Stomach smooth muscle (tissue), 2 donors: Measurements from ENCODE around the gene MEF2C.

ENCODE experiments used
- H3K27ac ChIP-seq: one replicate; pipeline ENCODE4 v1.7.0; 2013; ENCODE audit warnings: mild to moderate bottlenecking, low read length, inconsistent platforms
- H3K27me3 ChIP-seq, 2 donors: one replicate each; pipeline ENCODE4 v1.7.0; 2013; ENCODE audit warnings: low read length in 2 of 2; ENCODE audit not compliant: insufficient read depth in 2 of 2, control insufficient read depth in 1 of 2
- H3K36me3 ChIP-seq, 2 donors: one replicate each; pipeline ENCODE4 v1.7.0; 2013; ENCODE audit warnings: low read length in 2 of 2; ENCODE audit not compliant: control insufficient read depth in 2 of 2, insufficient read depth in 2 of 2
- H3K4me1 ChIP-seq: one replicate; pipeline ENCODE4 v1.7.0; 2013; ENCODE audit warnings: low read length; ENCODE audit not compliant: control insufficient read depth, insufficient read depth
- H3K4me3 ChIP-seq, 2 donors: one replicate each; pipeline ENCODE4 v1.7.0; 2013; ENCODE audit warnings: low read length in 2 of 2
- H3K9ac ChIP-seq, 2 donors: one replicate each; pipeline ENCODE4 v1.7.0; 2013; ENCODE audit warnings: low read length in 2 of 2, mild to moderate bottlenecking in 1 of 2
- H3K9me3 ChIP-seq, 2 donors: one replicate each; pipeline ENCODE4 v1.7.0; 2013; ENCODE audit warnings: low read length in 2 of 2; ENCODE audit not compliant: control insufficient read depth in 2 of 2
- donor health status: healthy.
- donor health status: Pancreatic carcinoma.

Gene MEF2C

GRCh38 chr5:88700121-88700520 lies 182.9 kb downstream of the MEF2C start:
- Histone ChIP-seq H3K36me3 (no peaks in the 10 kb centered on the region), H3K4me3 (no peak overlapping the region), H3K27me3 (peaks cover 10 to 29% of the 10 kb centered on the region in 2 donors), H3K9ac (no peak overlapping the region), H3K4me1 (peaks cover 3% of the 10 kb centered on the region), H3K9me3 (no peaks in the 10 kb centered on the region), H3K27ac (no peak overlapping the region)

- H3K4me3 ChIP-seq, result no peak overlapping the region
- peaks cover 4% of the 10 kb centered on the region for H3K4me1 ChIP-seq
- H3K36me3 ChIP-seq, result no peaks in the 10 kb centered on the region
- peaks cover 25 to 44% of the 10 kb centered on the region in 2 donors for H3K27me3 ChIP-seq
- H3K27ac ChIP-seq, result no peak overlapping the region
- H3K9me3 ChIP-seq, result no peaks in the 10 kb centered on the region
- H3K9ac ChIP-seq, result no peak overlapping the region
These were observed 184.7 kb downstream of the MEF2C start for GRCh38 chr5:88698290-88698689.

GRCh38 chr5:88696466-88696865 lies 186.5 kb downstream of the MEF2C start:
- Histone ChIP-seq H3K4me1 (peaks cover 15% of the 10 kb centered on the region), H3K4me3 (no peak overlapping the region), H3K27ac (no peak overlapping the region), H3K9me3 (no peaks in the 10 kb centered on the region), H3K27me3 (peaks cover 43 to 61% of the 10 kb centered on the region in 2 donors), H3K36me3 (no peaks in the 10 kb centered on the region), H3K9ac (no peak overlapping the region)

DNA sequence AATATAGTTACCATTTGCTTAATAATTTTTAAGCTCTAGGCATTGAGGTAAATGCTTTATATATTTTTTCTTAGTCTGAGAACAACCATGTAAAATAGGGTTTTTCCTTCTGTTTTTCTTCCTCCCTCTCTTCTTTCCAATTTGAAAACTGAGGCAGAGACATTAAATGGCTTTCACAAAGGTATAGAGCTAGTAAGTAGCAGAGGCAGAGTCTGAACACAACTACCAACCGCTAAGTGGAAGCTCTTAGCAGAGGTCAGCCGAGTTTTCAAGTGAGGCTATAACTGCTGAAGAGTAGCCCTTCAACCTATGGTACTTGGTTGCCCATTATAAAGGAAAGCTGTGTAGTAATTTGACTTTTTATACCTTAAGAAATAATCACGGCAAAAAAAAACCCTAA lies 187.1 kb downstream of the MEF2C start:
- Histone ChIP-seq H3K4me1 (peaks cover 19% of the 10 kb centered on the region), H3K36me3 (no peaks in the 10 kb centered on the region), H3K27me3 (peaks cover 49 to 67% of the 10 kb centered on the region in 2 donors), H3K27ac (no peak overlapping the region), H3K4me3 (no peak overlapping the region), H3K9ac (no peak overlapping the region), H3K9me3 (no peaks in the 10 kb centered on the region)

GRCh38 chr5:88695232-88695631 lies 187.8 kb downstream of the MEF2C start:
- no peaks in the 10 kb centered on the region for H3K9me3 ChIP-seq
- peaks cover 56 to 74% of the 10 kb centered on the region in 2 donors for H3K27me3 ChIP-seq
- no peak overlapping the region for H3K9ac ChIP-seq
- H3K4me3 ChIP-seq, result peak overlapping the region in 1 of 2 donors; percentile 35
- no peaks in the 10 kb centered on the region for H3K36me3 ChIP-seq
- H3K27ac ChIP-seq, result no peak overlapping the region
- H3K4me1 ChIP-seq, result peaks cover 26% of the 10 kb centered on the region

- peaks cover 66 to 85% of the 10 kb centered on the region in 2 donors for H3K27me3 ChIP-seq
- peaks cover 34% of the 10 kb centered on the region for H3K4me1 ChIP-seq
- H3K9ac ChIP-seq, result no peak overlapping the region
- H3K27ac ChIP-seq, result no peak overlapping the region
- H3K9me3 ChIP-seq, result no peaks in the 10 kb centered on the region
- H3K4me3 ChIP-seq, result no peak overlapping the region
- no peaks in the 10 kb centered on the region for H3K36me3 ChIP-seq
These were observed 188.8 kb downstream of the MEF2C start for GRCh38 chr5:88694023-88694679.

- H3K27me3 ChIP-seq, result peaks cover 74 to 91% of the 10 kb centered on the region in 2 donors
- H3K4me3 ChIP-seq, result no peak overlapping the region
- peaks cover 34% of the 10 kb centered on the region for H3K4me1 ChIP-seq
- H3K27ac ChIP-seq, result no peak overlapping the region
- no peak overlapping the region for H3K9ac ChIP-seq
- no peaks in the 10 kb centered on the region for H3K36me3 ChIP-seq
- H3K9me3 ChIP-seq, result no peaks in the 10 kb centered on the region
These were observed 189.7 kb downstream of the MEF2C start for GRCh38 chr5:88693071-88693932.

DNA sequence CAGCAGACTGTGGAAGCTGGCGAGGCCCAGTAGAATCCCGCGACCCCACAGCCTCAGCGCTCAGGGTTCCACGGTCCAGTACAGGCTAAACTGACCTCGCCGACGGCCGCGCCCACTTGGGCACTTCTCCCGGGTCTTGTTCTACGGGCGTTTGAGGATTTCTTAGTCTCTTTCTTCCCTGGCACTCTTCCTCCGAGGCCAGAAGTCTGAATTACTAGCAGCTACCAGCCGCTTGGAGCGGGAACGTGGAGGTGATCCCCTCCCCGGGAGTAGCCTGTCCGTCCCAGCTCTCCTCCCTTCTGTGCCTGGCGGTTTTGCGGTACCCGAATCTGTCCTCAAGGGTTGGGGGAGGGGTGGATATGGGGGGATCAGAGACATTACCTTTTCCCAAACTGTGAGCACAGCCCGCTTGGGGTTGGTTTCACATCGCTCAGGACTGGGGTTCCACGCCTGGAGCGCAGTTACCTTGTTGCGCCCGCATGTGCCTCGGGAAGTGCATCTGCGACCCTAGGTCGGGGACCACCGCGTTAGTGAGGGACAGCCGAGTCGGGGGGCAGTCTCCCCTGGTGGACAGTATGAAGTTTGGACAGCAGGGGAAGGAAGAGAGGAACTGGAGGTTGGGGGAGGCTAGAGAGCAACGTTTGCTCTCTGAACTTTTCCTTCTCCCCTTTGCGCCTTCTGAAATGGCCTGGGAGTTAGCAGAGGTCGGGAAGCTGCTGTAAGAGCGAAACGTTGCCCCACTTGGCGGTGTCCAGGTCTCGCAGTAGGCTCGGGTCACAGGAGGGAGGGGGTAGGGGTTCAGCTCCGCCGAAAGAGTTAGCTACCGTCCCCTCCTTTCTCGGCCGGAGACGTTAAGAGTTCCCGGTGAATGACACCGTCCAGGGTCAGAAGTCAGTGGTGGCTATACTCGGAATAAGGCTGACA lies 190.8 kb downstream of the MEF2C start:
- H3K9ac ChIP-seq, result no peak overlapping the region
- H3K27me3 ChIP-seq, result peaks cover 84 to 93% of the 10 kb centered on the region in 2 donors
- H3K27ac ChIP-seq, result no peak overlapping the region
- no peaks in the 10 kb centered on the region for H3K9me3 ChIP-seq
- peak overlapping the region in 1 of 2 donors; percentile 40 for H3K4me3 ChIP-seq
- no peaks in the 10 kb centered on the region for H3K36me3 ChIP-seq
- peaks cover 34% of the 10 kb centered on the region for H3K4me1 ChIP-seq

DNA sequence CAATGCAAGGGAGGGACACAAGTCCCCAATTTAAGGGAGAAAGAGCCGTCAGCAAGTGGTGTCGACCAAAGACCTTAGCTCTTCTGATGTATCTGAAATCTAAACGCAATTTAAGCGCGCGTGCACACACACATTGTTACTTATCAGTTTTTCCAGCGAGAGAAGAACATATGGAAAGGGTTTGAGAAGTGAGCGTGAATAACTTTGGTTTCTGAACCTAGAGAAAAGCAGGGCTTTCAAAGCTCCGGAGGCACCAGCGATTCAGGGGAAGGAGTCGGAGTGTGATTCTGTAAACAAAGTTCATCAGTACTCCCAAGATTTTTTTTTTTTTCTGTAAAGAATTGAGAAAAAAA lies 191.8 kb downstream of the MEF2C start:
- Histone ChIP-seq H3K9ac (no peak overlapping the region), H3K4me1 (peaks cover 34% of the 10 kb centered on the region), H3K36me3 (no peaks in the 10 kb centered on the region), H3K27ac (no peak overlapping the region), H3K9me3 (peaks cover 0 to 3% of the 10 kb centered on the region in 2 donors), H3K4me3 (peak overlapping the region; percentile 10 to 64), H3K27me3 (peaks cover 91 to 96% of the 10 kb centered on the region in 2 donors)

DNA sequence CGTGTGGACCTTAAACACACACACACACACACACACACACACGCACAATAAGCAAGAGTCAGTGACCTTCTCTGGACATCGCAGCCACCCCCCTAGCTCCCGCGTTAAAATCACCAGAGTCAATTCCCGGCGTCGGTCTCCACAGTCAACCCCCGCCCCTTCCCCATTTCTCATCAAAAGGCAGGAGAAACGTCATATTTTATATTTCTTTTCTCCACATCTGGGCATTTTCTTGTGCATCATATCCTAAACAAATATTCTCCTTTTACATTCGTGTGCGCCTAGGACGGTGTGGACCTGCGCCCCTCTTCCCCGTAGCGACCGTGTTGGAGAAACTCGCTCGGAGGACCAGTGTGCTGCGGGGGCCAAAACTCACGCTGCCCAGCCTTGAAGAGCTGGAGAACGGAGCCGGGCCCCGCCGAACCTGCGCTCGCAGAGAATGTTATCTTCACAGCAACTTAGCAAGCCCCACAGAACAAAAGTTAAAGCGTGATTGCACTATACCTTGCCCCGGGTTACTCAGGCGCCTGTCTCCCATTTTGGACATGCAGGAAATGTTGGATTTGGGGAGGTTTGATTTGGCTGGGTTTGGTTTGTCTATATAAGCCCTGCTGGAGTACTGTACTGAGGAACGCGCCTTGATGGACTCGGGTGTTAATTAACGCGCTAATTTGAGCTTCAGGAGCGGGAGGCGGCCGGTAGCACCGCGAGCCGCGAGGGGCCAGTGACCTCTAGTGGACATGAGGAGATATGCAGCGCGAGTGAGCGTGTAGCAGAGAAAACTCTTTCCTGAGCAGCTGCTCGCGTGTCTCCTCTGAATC lies 192.4 kb downstream of the MEF2C start:
- H3K36me3 ChIP-seq, result no peaks in the 10 kb centered on the region
- no peak overlapping the region for H3K27ac ChIP-seq
- H3K9ac ChIP-seq, result no peak overlapping the region
- H3K4me1 ChIP-seq, result peaks cover 34% of the 10 kb centered on the region
- H3K4me3 ChIP-seq, result peak overlapping the region; percentile 10 to 64
- peaks cover 92 to 96% of the 10 kb centered on the region in 2 donors for H3K27me3 ChIP-seq
- H3K9me3 ChIP-seq, result peaks cover 0 to 4% of the 10 kb centered on the region in 2 donors
